Measurements from ENCODE around the gene ABHD11. TPM values are rescaled to one million over a fixed set of nuclear protein-coding genes. Genes with fewer than 3 reads are reported as not detected.

ABHD11 gene
- total and polyA plus RNA-seq, 2 experiments from 2014 or later, result 18.7 to 24.6 TPM

DNA sequence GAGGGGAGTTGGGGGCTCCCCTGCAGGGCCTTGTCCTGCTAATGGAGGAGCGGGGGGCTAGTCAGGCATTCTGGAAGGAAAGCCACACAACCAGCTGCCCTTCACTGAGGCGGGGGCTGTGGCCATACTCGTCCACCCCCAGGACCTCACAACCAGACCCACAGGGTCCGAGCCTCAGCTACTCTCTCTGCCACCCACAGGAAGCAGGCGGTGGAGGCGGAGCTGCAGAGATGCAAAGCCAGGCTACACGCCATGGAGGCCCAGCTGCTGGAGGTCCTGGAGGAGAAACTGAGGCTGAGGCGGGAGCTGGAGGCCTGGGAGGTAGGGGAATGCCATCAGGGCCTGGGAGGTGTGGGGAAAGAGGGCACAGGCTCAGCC is 3.1 kb downstream of the ABHD11 start:
- Histone ChIP-seq H3F3A (replicated peaks; ENCODE audit: low read depth) (peaks cover 5% of the 10 kb centered on the region), H3K36me3 (ENCODE audit: insufficient read depth) (0 out of 2 replicates have a peak, but pooled peaks cover 3% of the 10 kb centered on the region), H3K27me3 (ENCODE audit: insufficient read depth) (peaks cover 12% of the 10 kb centered on the region), H3K9me2 (ENCODE audit: insufficient read depth) (no peaks in the 10 kb centered on the region), H4K20me1 (replicated peaks; ENCODE audit: insufficient read depth) (peaks cover 13% of the 10 kb centered on the region), H3K4me1 (ENCODE audit: insufficient read depth) (peaks cover 1% of the 10 kb centered on the region), H3K79me2 (replicated peaks; ENCODE audit: insufficient read depth) (no peaks in the 10 kb centered on the region; the same call in 1 of the 2 replicates), H3K4me2 (no peak overlapping the region), H2AFZ (no peak overlapping the region), H3K4me3 (no peak overlapping the region), H3K27ac (ENCODE audit: low read depth) (no peak overlapping the region)
- ATAC-seq, result no peak
- Mint-ChIP-seq H3K27me3 (ENCODE audit: insufficient read depth, low read depth, poor library complexity) (peaks cover 11% of the 10 kb centered on the region), H3K27ac (no peak overlapping the region), H3K4me3 (no peak overlapping the region), H3K9me3 (no peaks in the 10 kb centered on the region), H3K36me3 (ENCODE audit: low read depth) (peaks cover 8% of the 10 kb centered on the region), H3K4me1 (peaks cover 8% of the 10 kb centered on the region)
- no peak for DNase-seq (ENCODE audit: low spot score)
- TF ChIP-seq ZNF114 (CRISPR knock-in tag; IDR thresholded peaks at IDR 0.05), result no peak
- TF ChIP-seq STAT1 (IDR thresholded peaks at IDR 0.05; ENCODE audit: unreplicated experiment), result no peak
- no peak for TF ChIP-seq EZH2 (IDR thresholded peaks at IDR 0.05; ENCODE audit: low read depth, unreplicated experiment)
- TF ChIP-seq ZNF331 (CRISPR knock-in tag; IDR thresholded peaks at IDR 0.05; ENCODE audit: low read depth), result no peak
- TF ChIP-seq, protein P1, sequence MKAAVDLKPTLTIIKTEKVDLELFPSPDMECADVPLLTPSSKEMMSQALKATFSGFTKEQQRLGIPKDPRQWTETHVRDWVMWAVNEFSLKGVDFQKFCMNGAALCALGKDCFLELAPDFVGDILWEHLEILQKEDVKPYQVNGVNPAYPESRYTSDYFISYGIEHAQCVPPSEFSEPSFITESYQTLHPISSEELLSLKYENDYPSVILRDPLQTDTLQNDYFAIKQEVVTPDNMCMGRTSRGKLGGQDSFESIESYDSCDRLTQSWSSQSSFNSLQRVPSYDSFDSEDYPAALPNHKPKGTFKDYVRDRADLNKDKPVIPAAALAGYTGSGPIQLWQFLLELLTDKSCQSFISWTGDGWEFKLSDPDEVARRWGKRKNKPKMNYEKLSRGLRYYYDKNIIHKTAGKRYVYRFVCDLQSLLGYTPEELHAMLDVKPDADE (IDR thresholded peaks at IDR 0.05), result no peak
- no peak for TF ChIP-seq EZH2phosphoT487 (IDR thresholded peaks at IDR 0.05; ENCODE audit: unreplicated experiment)
- no peak for TF ChIP-seq CTCF (conservative IDR thresholded peaks at IDR 0.05; ENCODE audit: low read depth in 2 of 2)
- no peak for TF ChIP-seq POLR2AphosphoS5 (IDR thresholded peaks at IDR 0.05; ENCODE audit: low read depth)
- TF ChIP-seq NANOG (IDR thresholded peaks at IDR 0.05; ENCODE audit: borderline replicate concordance), result no peak
- TF ChIP-seq ZNF462 (CRISPR knock-in tag; IDR thresholded peaks at IDR 0.05), result no peak
- TF ChIP-seq JUNB (IDR thresholded peaks at IDR 0.05; ENCODE audit: unreplicated experiment), result no peak
- no peak for TF ChIP-seq CREB1 (CRISPR knock-in tag; IDR thresholded peaks at IDR 0.05; ENCODE audit: low read depth)
- TF ChIP-seq, protein P2, sequence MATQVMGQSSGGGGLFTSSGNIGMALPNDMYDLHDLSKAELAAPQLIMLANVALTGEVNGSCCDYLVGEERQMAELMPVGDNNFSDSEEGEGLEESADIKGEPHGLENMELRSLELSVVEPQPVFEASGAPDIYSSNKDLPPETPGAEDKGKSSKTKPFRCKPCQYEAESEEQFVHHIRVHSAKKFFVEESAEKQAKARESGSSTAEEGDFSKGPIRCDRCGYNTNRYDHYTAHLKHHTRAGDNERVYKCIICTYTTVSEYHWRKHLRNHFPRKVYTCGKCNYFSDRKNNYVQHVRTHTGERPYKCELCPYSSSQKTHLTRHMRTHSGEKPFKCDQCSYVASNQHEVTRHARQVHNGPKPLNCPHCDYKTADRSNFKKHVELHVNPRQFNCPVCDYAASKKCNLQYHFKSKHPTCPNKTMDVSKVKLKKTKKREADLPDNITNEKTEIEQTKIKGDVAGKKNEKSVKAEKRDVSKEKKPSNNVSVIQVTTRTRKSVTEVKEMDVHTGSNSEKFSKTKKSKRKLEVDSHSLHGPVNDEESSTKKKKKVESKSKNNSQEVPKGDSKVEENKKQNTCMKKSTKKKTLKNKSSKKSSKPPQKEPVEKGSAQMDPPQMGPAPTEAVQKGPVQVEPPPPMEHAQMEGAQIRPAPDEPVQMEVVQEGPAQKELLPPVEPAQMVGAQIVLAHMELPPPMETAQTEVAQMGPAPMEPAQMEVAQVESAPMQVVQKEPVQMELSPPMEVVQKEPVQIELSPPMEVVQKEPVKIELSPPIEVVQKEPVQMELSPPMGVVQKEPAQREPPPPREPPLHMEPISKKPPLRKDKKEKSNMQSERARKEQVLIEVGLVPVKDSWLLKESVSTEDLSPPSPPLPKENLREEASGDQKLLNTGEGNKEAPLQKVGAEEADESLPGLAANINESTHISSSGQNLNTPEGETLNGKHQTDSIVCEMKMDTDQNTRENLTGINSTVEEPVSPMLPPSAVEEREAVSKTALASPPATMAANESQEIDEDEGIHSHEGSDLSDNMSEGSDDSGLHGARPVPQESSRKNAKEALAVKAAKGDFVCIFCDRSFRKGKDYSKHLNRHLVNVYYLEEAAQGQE (IDR thresholded peaks at IDR 0.05; ENCODE audit: unreplicated experiment), result no peak

Data from GM23338 (cell line).